IPS-NIHi7 (cell line): ENCODE data around the gene SUGCT.
A peak's percentile ranks its signal among the peaks of the same experiment; 100 is the strongest.

Experiments
- DNase-seq: peaks from one replicate; pipeline ENCODE4 v3.0.0; 2012; ENCODE audit warnings: mixed read lengths; ENCODE audit errors: extremely low spot score

The SUGCT gene

DNA sequence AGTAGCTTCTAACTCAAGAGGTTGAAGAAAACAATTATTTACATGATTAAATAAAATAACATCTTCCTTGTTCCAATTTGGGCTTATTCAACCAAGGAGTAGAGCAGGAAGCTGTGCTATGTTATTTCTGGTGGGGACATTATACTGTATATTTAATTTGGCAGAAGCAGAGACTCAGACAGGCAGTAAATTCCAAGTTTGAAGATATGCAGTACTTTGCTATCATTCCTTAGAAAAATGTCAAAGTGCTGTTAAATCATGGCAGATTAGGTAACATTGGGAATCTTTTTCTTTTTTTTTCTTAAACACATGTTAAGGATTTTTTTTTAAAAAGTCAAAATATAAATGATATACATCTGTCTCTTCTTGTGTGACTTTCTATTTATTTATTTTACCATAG lies 190.1 kb downstream of the SUGCT start:
- no peak for DNase-seq

GRCh38 chr7:40327113-40327512 lies 192.3 kb downstream of the SUGCT start:
- DNase-seq, result no peak

GRCh38 chr7:40327873-40328272 lies 193.1 kb downstream of the SUGCT start:
- no peak for DNase-seq

DNA sequence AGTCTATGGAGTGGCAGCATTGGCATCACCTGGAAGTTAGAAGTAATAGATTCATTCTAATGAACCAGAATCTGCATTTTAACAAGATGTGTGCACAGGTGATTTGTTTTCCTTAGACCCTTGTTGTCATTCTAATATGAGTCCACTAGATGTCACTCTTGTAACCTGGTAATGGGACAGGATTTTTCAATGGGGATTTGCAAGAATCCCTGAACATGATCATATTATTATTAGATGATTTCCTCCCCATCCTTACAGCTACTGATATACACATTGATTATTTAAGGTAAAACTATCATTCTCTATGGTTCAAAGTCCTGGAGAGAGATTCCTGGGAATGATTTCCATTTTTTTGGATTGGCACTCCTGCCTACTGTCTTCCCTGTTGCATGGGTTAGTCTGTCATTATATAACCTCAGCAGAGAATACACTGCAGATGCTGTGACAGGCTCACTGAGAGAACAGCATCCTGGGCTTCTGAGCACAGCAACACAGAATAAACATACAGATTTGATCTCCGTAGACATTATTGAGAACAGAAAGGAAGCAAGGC lies 194.9 kb downstream of the SUGCT start:
- peak; percentile 58 for DNase-seq

GRCh38 chr7:40330408-40330807 lies 195.6 kb downstream of the SUGCT start:
- no peak for DNase-seq

- DNase-seq, result no peak
Observed at GRCh38 chr7:40331915-40332314, 197.1 kb downstream of the SUGCT start.

- no peak for DNase-seq
Observed at GRCh38 chr7:40332516-40332915, 197.7 kb downstream of the SUGCT start.

- no peak for DNase-seq
Observed at GRCh38 chr7:40341836-40342235, 207.0 kb downstream of the SUGCT start.

- no peak for DNase-seq
Observed at GRCh38 chr7:40346554-40346953, 211.7 kb downstream of the SUGCT start.

DNA sequence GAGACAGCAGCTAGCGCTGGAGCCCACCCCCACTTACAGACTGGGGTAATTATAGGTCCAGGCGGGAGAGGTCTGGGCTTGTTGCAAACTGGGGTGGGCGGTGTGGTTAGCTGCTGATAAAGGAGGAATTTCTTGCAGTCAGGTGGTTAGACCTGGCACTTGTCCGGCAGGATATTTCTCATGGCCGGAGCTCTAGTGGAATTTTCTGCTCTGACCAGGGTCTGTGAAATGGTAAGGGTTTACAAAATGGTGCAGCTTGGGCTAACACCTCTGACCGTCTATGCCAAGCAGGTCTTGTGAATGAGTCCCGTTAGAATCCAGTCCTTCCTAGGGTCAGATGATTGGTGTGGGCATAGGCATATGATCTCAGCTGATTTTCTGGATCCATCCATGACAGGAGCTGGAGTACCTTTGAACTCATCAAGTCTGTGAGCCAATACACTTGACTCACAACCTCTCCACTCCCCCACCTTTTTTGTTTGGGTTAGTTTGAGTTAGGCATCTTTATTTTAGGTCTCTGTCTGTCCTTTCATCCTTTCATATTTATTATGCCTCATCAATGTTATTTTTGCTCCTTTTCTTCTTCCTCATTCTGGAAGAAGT lies 213.4 kb downstream of the SUGCT start:
- no peak for DNase-seq

DNA sequence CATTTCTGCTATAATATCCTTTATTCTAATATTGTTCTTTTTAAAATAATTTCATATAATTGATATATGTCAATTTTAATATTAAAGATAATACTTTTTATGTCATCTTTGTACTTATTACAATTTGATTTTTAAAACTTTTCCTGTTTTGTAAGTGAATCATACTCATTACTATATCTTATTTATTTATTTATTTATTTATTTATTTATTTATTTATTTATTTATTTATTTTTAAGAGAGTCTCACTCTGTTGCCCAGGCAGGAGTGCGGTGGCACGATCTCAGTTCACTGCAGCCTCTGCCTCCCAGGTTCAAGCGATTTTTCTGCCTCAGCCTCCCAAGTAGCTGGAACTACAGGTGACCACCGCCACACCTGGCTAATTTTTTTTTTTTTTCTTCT lies 215.3 kb downstream of the SUGCT start:
- no peak for DNase-seq

GRCh38 chr7:40354711-40355110 lies 219.9 kb downstream of the SUGCT start:
- no peak for DNase-seq

DNA sequence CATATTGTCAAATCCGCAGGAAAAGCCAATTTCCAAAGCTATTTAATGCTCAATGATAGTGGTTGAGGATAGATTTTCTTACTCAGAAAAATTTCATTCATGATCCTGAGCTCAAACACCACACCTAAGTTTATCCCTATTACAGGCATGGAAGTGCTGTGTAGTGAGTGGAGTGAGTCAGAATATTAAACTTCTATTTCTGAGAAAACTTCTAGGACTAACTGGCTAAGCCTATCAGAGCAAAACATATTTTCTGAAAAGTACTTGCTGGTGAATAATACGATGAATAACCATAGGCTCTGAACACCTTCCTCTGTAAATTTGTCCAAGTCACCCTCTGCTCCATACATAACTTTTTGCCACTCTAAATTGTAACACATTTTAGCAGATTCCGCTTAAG lies 221.5 kb downstream of the SUGCT start:
- no peak for DNase-seq

DNA sequence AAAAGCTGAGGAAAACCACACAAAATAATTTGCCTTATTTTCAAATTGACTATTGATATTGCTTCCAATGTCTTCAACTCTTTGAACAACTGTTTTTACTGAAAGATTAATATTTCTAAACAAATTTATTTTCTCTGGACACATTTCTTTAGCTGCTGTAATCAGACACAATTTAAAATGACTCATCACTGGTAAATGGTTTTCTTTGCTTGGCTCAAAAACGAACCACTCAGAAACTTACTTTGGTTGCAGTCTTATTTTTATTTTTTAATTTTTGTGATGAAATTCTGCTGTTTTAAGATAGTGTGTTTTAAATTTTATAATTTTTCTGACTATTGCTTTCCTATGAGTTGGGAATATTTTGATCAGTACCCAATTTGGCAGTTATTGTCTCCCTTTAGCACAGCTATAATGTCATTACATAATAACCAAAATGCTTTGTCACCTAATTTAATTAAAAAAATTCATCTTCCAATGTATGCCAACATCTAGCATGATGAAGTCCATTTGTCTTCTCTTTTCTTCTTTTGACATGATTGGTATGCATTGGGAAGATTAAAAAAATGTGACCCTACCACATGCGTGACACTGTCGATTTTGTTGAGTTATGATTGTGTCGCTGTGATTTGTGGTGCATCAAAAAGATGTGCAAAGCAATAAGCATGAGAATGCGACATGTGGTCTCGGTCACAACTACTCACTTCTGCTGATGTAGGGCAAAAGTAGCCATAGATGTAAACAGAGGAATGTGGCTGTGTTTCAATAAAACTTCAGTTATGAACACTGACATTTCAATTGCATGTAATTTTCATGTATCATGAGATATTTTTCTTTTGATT lies 222.3 kb downstream of the SUGCT start:
- no peak for DNase-seq

- no peak for DNase-seq
Observed at GRCh38 chr7:40369641-40370277, 235.0 kb downstream of the SUGCT start.

DNA sequence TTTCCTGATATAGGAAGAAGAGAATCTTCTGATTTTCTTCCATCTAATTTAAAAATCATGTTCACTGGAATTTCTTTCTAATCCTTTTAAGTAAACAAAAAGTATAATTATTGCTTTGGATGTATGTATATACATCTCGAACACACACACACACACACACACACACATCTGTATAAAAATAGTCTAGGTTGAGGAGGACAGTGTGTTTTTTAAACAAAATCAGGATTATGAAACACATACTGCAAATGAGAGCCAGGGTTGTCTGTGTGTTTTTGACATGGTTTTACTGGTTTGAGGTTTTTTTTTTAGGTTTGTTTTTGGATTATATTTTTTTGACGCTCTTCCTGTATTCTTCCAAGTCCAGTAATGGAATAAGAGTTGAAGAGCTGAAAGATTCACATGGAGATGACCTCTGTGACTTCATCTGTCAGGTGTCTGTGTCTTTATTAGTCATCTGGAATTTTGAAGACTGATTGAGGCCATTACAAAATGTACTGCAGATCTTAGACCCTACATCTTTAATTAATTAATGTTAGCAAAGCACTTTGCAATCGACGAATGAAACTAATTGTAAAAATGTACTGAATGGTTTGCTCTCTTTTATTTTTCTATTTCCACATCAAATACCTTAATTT lies 237.1 kb downstream of the SUGCT start:
- DNase-seq, result no peak

GRCh38 chr7:40374575-40374974 lies 239.8 kb downstream of the SUGCT start:
- no peak for DNase-seq

DNA sequence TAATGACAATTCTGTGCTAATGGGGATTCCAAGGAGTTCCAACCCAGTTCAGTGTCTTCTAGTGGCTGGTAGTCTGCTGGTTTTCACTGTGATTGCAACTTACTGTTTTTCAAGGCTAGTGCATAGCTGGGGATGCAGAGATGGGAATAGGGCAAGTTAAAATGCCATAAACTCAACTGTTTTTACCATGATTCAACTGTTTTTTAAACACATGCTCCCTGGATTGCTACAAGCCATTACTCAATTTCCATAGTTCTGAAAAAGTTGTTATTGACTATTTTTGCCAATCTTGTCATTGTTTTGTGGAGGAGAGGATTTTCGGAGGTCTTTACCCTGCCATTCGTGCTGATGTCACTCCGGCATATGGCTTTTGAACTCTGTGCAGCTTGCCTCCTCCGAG lies 245.3 kb downstream of the SUGCT start:
- no peak for DNase-seq

- no peak for DNase-seq
Observed at GRCh38 chr7:40382145-40382544, 247.3 kb downstream of the SUGCT start.

DNA sequence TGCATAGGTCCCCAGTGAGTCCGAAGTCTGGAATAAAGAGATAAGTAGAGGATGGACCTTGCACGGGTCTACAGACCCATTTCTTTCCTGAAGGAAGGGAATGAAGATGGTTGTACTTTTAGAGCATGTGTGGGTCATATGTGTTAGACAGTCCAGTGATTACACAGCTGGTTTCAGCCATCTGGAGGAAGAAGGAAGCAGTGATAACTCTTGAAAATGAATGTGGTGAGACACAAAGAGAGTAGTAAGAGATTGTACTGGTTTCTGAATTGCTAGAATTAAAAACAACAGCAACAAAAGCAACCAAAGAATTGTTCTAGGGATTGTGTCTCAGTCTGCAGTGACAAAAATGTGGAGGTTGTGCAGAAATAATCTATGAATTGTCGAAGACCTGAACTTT lies 258.9 kb downstream of the SUGCT start:
- no peak for DNase-seq

GRCh38 chr7:40394400-40394799 lies 259.6 kb downstream of the SUGCT start:
- DNase-seq, result no peak

GRCh38 chr7:40400525-40400924 lies 265.7 kb downstream of the SUGCT start:
- DNase-seq, result no peak
